ENCODE data around the gene CSH2.
"Not testable (repeated sequence)": the region's sequence is repeated elsewhere in the genome, so short reads cannot be mapped to it uniquely, and the experiment has no call there.

Gene CSH2

GRCh38 chr17:63917646-63918045 lies 44.2 kb upstream of the CSH2 start:
- TF ChIP-seq CTCF (IDR thresholded peaks at IDR 0.05) = no peak
- no peaks in the 10 kb centered on the region for H3K9me3 ChIP-seq (ENCODE audit: control insufficient read depth, low read length)

GRCh38 chr17:63917206-63917605 lies 43.7 kb upstream of the CSH2 start:
- H3K4me2 ChIP-seq (ENCODE audit: low read length); H3K9ac ChIP-seq; H3K27me3 ChIP-seq (ENCODE audit: control insufficient read depth, insufficient read depth, low read length): not testable (repeated sequence)

More at GRCh38 chr17:63917646-63918045, 44.2 kb upstream of the CSH2 start:
- no peak overlapping the region for H3K27ac ChIP-seq
- H2AFZ ChIP-seq = no peak overlapping the region
- H3K9ac ChIP-seq = no peak overlapping the region
- no peaks in the 10 kb centered on the region for H3K36me3 ChIP-seq (ENCODE audit: control insufficient read depth, insufficient read depth, low read length)
- H3K4me1 ChIP-seq = no peaks in the 10 kb centered on the region
- no peaks in the 10 kb centered on the region for H3K79me2 ChIP-seq
- no peaks in the 10 kb centered on the region for H3K27me3 ChIP-seq (ENCODE audit: control insufficient read depth, insufficient read depth, low read length)
- no peak overlapping the region for H3K4me2 ChIP-seq (ENCODE audit: low read length)
- no peak overlapping the region for H3K4me3 ChIP-seq (ENCODE audit: low read depth, low read length)

GRCh38 chr17:63916566-63917185 lies 43.2 kb upstream of the CSH2 start:
- H3K36me3 ChIP-seq (ENCODE audit: control insufficient read depth, insufficient read depth, low read length) = no peaks in the 10 kb centered on the region
- no peaks in the 10 kb centered on the region for H3K27me3 ChIP-seq (ENCODE audit: control insufficient read depth, insufficient read depth, low read length)
- H3K9ac ChIP-seq = no peak overlapping the region
- H2AFZ ChIP-seq = no peak overlapping the region
- no peak overlapping the region for H3K27ac ChIP-seq
- no peak overlapping the region for H3K4me3 ChIP-seq (ENCODE audit: low read depth, low read length)
- no peaks in the 10 kb centered on the region for H3K4me1 ChIP-seq
- no peaks in the 10 kb centered on the region for H3K79me2 ChIP-seq
- TF ChIP-seq CTCF (IDR thresholded peaks at IDR 0.05) = no peak
- no peaks in the 10 kb centered on the region for H3K9me3 ChIP-seq (ENCODE audit: control insufficient read depth, low read length)
- H3K4me2 ChIP-seq (ENCODE audit: low read length) = no peak overlapping the region

More at GRCh38 chr17:63917206-63917605, 43.7 kb upstream of the CSH2 start:
- not testable (repeated sequence) for H3K4me3 ChIP-seq (ENCODE audit: low read depth, low read length); H2AFZ ChIP-seq; H3K27ac ChIP-seq; H3K4me1 ChIP-seq; H3K9me3 ChIP-seq (ENCODE audit: control insufficient read depth, low read length); H3K79me2 ChIP-seq; H3K36me3 ChIP-seq (ENCODE audit: control insufficient read depth, insufficient read depth, low read length)

GRCh38 chr17:63915753-63916152 lies 42.3 kb upstream of the CSH2 start:
- H3K27me3 ChIP-seq (ENCODE audit: control insufficient read depth, insufficient read depth, low read length); H3K27ac ChIP-seq; H3K9ac ChIP-seq; H3K79me2 ChIP-seq; H3K9me3 ChIP-seq (ENCODE audit: control insufficient read depth, low read length); H3K36me3 ChIP-seq (ENCODE audit: control insufficient read depth, insufficient read depth, low read length); H3K4me3 ChIP-seq (ENCODE audit: low read depth, low read length); H3K4me1 ChIP-seq; H3K4me2 ChIP-seq (ENCODE audit: low read length); H2AFZ ChIP-seq: not testable (repeated sequence)

- Histone ChIP-seq H3K4me2 (ENCODE audit: low read length) (no peak overlapping the region), H2AFZ (no peak overlapping the region), H3K27ac (no peak overlapping the region), H3K4me1 (peaks cover 3% of the 10 kb centered on the region), H3K27me3 (ENCODE audit: control insufficient read depth, insufficient read depth, low read length) (no peaks in the 10 kb centered on the region), H3K79me2 (no peaks in the 10 kb centered on the region), H3K9me3 (ENCODE audit: control insufficient read depth, low read length) (no peaks in the 10 kb centered on the region), H3K4me3 (ENCODE audit: low read depth, low read length) (no peak overlapping the region), H3K9ac (no peak overlapping the region), H3K36me3 (ENCODE audit: control insufficient read depth, insufficient read depth, low read length) (no peaks in the 10 kb centered on the region)
- TF ChIP-seq CTCF (IDR thresholded peaks at IDR 0.05) = no peak
Measured at GRCh38 chr17:63914471-63914870, 41.0 kb upstream of the CSH2 start.

- no peaks in the 10 kb centered on the region for H3K79me2 ChIP-seq
- H3K27ac ChIP-seq = no peak overlapping the region
- no peaks in the 10 kb centered on the region for H3K36me3 ChIP-seq (ENCODE audit: control insufficient read depth, insufficient read depth, low read length)
- TF ChIP-seq CTCF (IDR thresholded peaks at IDR 0.05) = peak; percentile 60
- H3K9ac ChIP-seq = no peak overlapping the region
- H3K4me3 ChIP-seq (ENCODE audit: low read depth, low read length) = no peak overlapping the region
- no peak overlapping the region for H2AFZ ChIP-seq
- no peak overlapping the region for H3K4me2 ChIP-seq (ENCODE audit: low read length)
- no peaks in the 10 kb centered on the region for H3K9me3 ChIP-seq (ENCODE audit: control insufficient read depth, low read length)
- no peaks in the 10 kb centered on the region for H3K27me3 ChIP-seq (ENCODE audit: control insufficient read depth, insufficient read depth, low read length)
- peaks cover 3% of the 10 kb centered on the region for H3K4me1 ChIP-seq
Measured at GRCh38 chr17:63911657-63912100, 38.2 kb upstream of the CSH2 start.

All from parathyroid adenoma (tissue), 2 donors.